Endodermal cell (in vitro differentiated cells): ENCODE results near the gene GPR25. TPM values are rescaled to one million over a fixed set of nuclear protein-coding genes. Genes with fewer than 3 reads are reported as not detected.

Experiments
- DNase-seq: peaks from one replicate; pipeline ENCODE4 v3.0.0-alpha.2; 2017
- H3K27ac ChIP-seq: 2 replicates; pipeline ENCODE4 v1.5.1; 2013; ENCODE audit warnings: mild to moderate bottlenecking, low read depth, low read length, moderate library complexity
- H3K27me3 ChIP-seq: 2 replicates; pipeline ENCODE4 v1.6.1; 2013; ENCODE audit warnings: mild to moderate bottlenecking, low read length, moderate library complexity; ENCODE audit not compliant: insufficient read depth, control insufficient read depth, poor library complexity, severe bottlenecking
- H3K36me3 ChIP-seq: 2 replicates; pipeline ENCODE4 v1.7.0; 2013; ENCODE audit warnings: mild to moderate bottlenecking, low read length, moderate library complexity; ENCODE audit not compliant: control insufficient read depth, insufficient read depth
- H3K4me1 ChIP-seq: one replicate; pipeline ENCODE4 v1.7.0; 2013; ENCODE audit warnings: low read length; ENCODE audit not compliant: control insufficient read depth, insufficient read depth
- H3K4me3 ChIP-seq: 2 replicates; pipeline ENCODE4 v1.5.1; 2013; ENCODE audit warnings: mild to moderate bottlenecking, low read length, moderate library complexity
- H3K9ac ChIP-seq: 2 replicates; pipeline ENCODE4 v1.6.1; 2013; ENCODE audit warnings: mild to moderate bottlenecking, low read length, moderate library complexity; ENCODE audit not compliant: poor library complexity, severe bottlenecking; ENCODE audit errors: extremely low read depth
- H3K9me3 ChIP-seq: 2 replicates; pipeline ENCODE4 v1.6.1; 2013; ENCODE audit warnings: mild to moderate bottlenecking, low read length, moderate library complexity; ENCODE audit not compliant: control insufficient read depth
- H3K27ac Mint-ChIP-seq: 2 replicates; pipeline ENCODE4 v1.8.0; 2020; ENCODE audit warnings: mixed read lengths
- H3K27me3 Mint-ChIP-seq: 2 replicates; pipeline ENCODE4 v1.8.0; 2021; ENCODE audit warnings: mild to moderate bottlenecking, mixed read lengths; ENCODE audit not compliant: insufficient read depth
- H3K36me3 Mint-ChIP-seq: 2 replicates; pipeline ENCODE4 v1.8.0; 2020; ENCODE audit warnings: low read depth, mixed read lengths
- H3K4me1 Mint-ChIP-seq: 2 replicates; pipeline ENCODE4 v1.8.0; 2020; ENCODE audit warnings: mixed read lengths
- H3K4me3 Mint-ChIP-seq: 2 replicates; pipeline ENCODE4 v1.8.0; 2020; ENCODE audit warnings: mild to moderate bottlenecking, moderate library complexity, mixed read lengths
- H3K9me3 Mint-ChIP-seq: 2 replicates; pipeline ENCODE4 v1.8.0; 2020; ENCODE audit warnings: mild to moderate bottlenecking, mixed read lengths
- CTCF ChIP-seq: fragments of 200-600 bp; sonication (generic); conservative IDR thresholded peaks from 2 replicates; pipeline ENCODE4 v1.5.0; 2021; ENCODE audit warnings: antibody characterized with exemption, mild to moderate bottlenecking
- WGBS, 2 experiments: methylation state at CpG; one replicate each; pipeline versions ENCODE4 v1.1.5 to v1.1.7; 2013; ENCODE audit warnings: missing lambda C conversion rate in 2 of 2, mixed read lengths in 1 of 2; ENCODE audit not compliant: insufficient coverage in 1 of 2, insufficient read length in 1 of 2; 5-methylcytosine and 5-hydroxymethylcytosine counted together
- total RNA-seq, 2 donors: library from RNA; stranded (reverse); fragmentation: NEBNext Ultra II Directional in 1 of 2; extraction: Animal tissue kit (Norgen Biotek cat#: 25700) in 1 of 2; gene quantifications; 2 replicates in 1 of 2; 3 replicates in 1 of 2; pipeline ENCODE4 v1.2.1, GENCODE V29; 2021

The GPR25 gene
- total RNA-seq, 2 donors from 2014 or later: not detected

GRCh38 chr1:200912737-200913407 is 40.1 kb downstream of the GPR25 start:
- H3K36me3 ChIP-seq: peaks cover 49% of the 10 kb centered on the region
- H3K27me3 ChIP-seq: no peaks in the 10 kb centered on the region
- H3K9ac ChIP-seq: no peak overlapping the region
- no peak for TF ChIP-seq CTCF
- no peaks in the 10 kb centered on the region for H3K9me3 ChIP-seq
- Mint-ChIP-seq H3K9me3 (no peaks in the 10 kb centered on the region), H3K27me3 (no peaks in the 10 kb centered on the region), H3K36me3 (peaks cover 47% of the 10 kb centered on the region), H3K4me1 (no peaks in the 10 kb centered on the region), H3K27ac (no peak overlapping the region), H3K4me3 (no peak overlapping the region)
- no peak for DNase-seq
- no peak overlapping the region for H3K4me3 ChIP-seq
- WGBS, 2 experiments: 89 to 100% methylated on average over 3 to 12 of the region's 13 CpGs
- H3K4me1 ChIP-seq: no peaks in the 10 kb centered on the region
- no peak overlapping the region for H3K27ac ChIP-seq

GRCh38 chr1:200916152-200916551 is 43.4 kb downstream of the GPR25 start:
- Mint-ChIP-seq H3K27ac (no peak overlapping the region), H3K36me3 (peaks cover 19% of the 10 kb centered on the region), H3K9me3 (no peaks in the 10 kb centered on the region), H3K4me1 (no peaks in the 10 kb centered on the region), H3K27me3 (no peaks in the 10 kb centered on the region), H3K4me3 (no peak overlapping the region)
- 90 to 91% methylated on average over 6 to 22 of the region's 22 CpGs for WGBS, 2 experiments
- Histone ChIP-seq H3K27me3 (no peaks in the 10 kb centered on the region), H3K4me3 (no peak overlapping the region), H3K36me3 (peaks cover 17% of the 10 kb centered on the region), H3K9me3 (no peaks in the 10 kb centered on the region), H3K4me1 (no peaks in the 10 kb centered on the region), H3K27ac (no peak overlapping the region), H3K9ac (no peak overlapping the region)
- peak; percentile 86 for TF ChIP-seq CTCF
- peak; percentile 89 for DNase-seq

DNA sequence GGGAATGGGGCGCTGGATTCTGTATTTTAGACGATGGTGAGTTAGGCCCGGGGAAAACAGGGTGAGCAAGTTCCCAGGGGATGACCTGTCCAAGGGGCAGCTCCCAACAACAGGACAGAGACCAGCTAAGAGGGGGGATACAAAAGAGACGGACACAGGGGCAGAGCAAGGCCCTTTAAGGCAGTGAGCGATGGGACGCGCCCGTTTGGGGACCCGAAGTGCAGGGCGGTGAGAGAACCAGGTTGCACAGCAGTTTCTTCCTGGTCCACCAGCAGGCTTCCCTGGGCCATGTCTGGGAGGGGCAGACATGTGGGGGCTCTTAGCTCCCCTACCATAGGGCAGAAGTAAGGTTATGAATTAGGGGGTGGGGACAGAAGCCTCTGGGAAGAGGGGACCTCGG is 43.9 kb downstream of the GPR25 start:
- H3K9me3 Mint-ChIP-seq: no peaks in the 10 kb centered on the region
- DNase-seq: peak; percentile 57
- peak overlapping the region; percentile 33 for H3K27ac Mint-ChIP-seq
- H3K9me3 ChIP-seq: no peaks in the 10 kb centered on the region
- peaks cover 15% of the 10 kb centered on the region for H3K36me3 Mint-ChIP-seq
- no peak for TF ChIP-seq CTCF
- peaks cover 14% of the 10 kb centered on the region for H3K36me3 ChIP-seq
- no peak overlapping the region for H3K9ac ChIP-seq
- no peaks in the 10 kb centered on the region for H3K4me1 ChIP-seq
- H3K27ac ChIP-seq: no peak overlapping the region
- H3K27me3 ChIP-seq: no peaks in the 10 kb centered on the region
- WGBS, 2 experiments: 90 to 92% methylated on average over 11 of the region's 11 CpGs
- H3K4me3 Mint-ChIP-seq: no peak overlapping the region
- H3K4me3 ChIP-seq: no peak overlapping the region
- no peaks in the 10 kb centered on the region for H3K4me1 Mint-ChIP-seq
- H3K27me3 Mint-ChIP-seq: no peaks in the 10 kb centered on the region
